Stimulated activated naive CD8-positive, alpha-beta T cell treated with anti-CD3 and anti-CD28 coated beads, Interleukin-15, Interleukin-2, amounts not matched to agents 100 U/mL and 50 U/mL, for 24 hours (primary cell): ENCODE measurements around the gene TRIM39.

ENCODE experiments used
- ATAC-seq: fragments of 150-1000 bp; cut with Tn5 transposase; one replicate; pipeline ENCODE4 v1.10.0; 2021
- DNase-seq: peaks from one replicate; pipeline ENCODE4 v3.0.0; 2021

Gene TRIM39

GRCh38 chr6:30327232-30327746, 562 bp downstream of the TRIM39 start:
- ATAC-seq (no peak), DNase-seq (no peak)

- DNase-seq (no peak), ATAC-seq (no peak)
Measured at GRCh38 chr6:30328397-30328796, 1.7 kb downstream of the TRIM39 start.

GRCh38 chr6:30329331-30329730, 2.6 kb downstream of the TRIM39 start:
- ATAC-seq (no peak), DNase-seq (no peak)

- ATAC-seq (no peak), DNase-seq (no peak)
Measured at GRCh38 chr6:30331981-30332380, 5.3 kb downstream of the TRIM39 start.

- DNase-seq (no peak), ATAC-seq (no peak)
Measured at GRCh38 chr6:30334075-30334783, 7.5 kb downstream of the TRIM39 start.

GRCh38 chr6:30340589-30341054, 13.9 kb downstream of the TRIM39 start:
- ATAC-seq (no peak), DNase-seq (no peak)

- ATAC-seq (no peak), DNase-seq (no peak)
Measured at GRCh38 chr6:30341218-30341617, 14.5 kb downstream of the TRIM39 start.

GRCh38 chr6:30341728-30342127, 15.0 kb downstream of the TRIM39 start:
- DNase-seq = no peak
- no peak for ATAC-seq

GRCh38 chr6:30344191-30344867, 17.6 kb downstream of the TRIM39 start:
- peak; percentile 6 for ATAC-seq
- DNase-seq = no peak

GRCh38 chr6:30344868-30345671, 18.3 kb downstream of the TRIM39 start, which contains the start of gene RPP21:
Gene RPP21, plus strand, starts transcription at chr6:30345156. Its CDS starts 16 bp downstream, at chr6:30345172.
- peak; percentile 98 for ATAC-seq

GRCh38 chr6:30345852-30346251, 19.1 kb downstream of the TRIM39 start:
- no peak for DNase-seq
- ATAC-seq = no peak

More at GRCh38 chr6:30344868-30345671, 18.3 kb downstream of the TRIM39 start, which contains the start of gene RPP21:
- peak; percentile 94 for DNase-seq

- no peak for ATAC-seq
- DNase-seq = no peak
Measured at GRCh38 chr6:30348957-30349356, 22.2 kb downstream of the TRIM39 start.

- DNase-seq = no peak
- no peak for ATAC-seq
Measured at GRCh38 chr6:30349421-30350177, 22.9 kb downstream of the TRIM39 start.

- DNase-seq (no peak), ATAC-seq (no peak)
Measured at GRCh38 chr6:30350524-30350923, 23.8 kb downstream of the TRIM39 start.

- DNase-seq (no peak), ATAC-seq (no peak)
Measured at GRCh38 chr6:30352550-30352949, 25.8 kb downstream of the TRIM39 start.

GRCh38 chr6:30355281-30355680, 28.6 kb downstream of the TRIM39 start:
- DNase-seq = no peak
- no peak for ATAC-seq

GRCh38 chr6:30356536-30356935, 29.8 kb downstream of the TRIM39 start:
- no peak for ATAC-seq
- no peak for DNase-seq

- peak; percentile 53 for DNase-seq
- ATAC-seq = peak; percentile 78
Measured at GRCh38 chr6:30357678-30358540, 31.2 kb downstream of the TRIM39 start.

- DNase-seq = no peak
- no peak for ATAC-seq
Measured at GRCh38 chr6:30359276-30359675, 32.5 kb downstream of the TRIM39 start.

GRCh38 chr6:30360139-30360538, 33.4 kb downstream of the TRIM39 start:
- ATAC-seq (no peak), DNase-seq (no peak)

- no peak for ATAC-seq
- DNase-seq = no peak
Measured at GRCh38 chr6:30361661-30362060, 34.9 kb downstream of the TRIM39 start.
